ENCODE results near the gene BASP1. TPM values are rescaled to one million over a fixed set of nuclear protein-coding genes. Genes with fewer than 3 reads are reported as not detected.

BASP1 gene
- total and polyA plus RNA-seq, 2 experiments from 2014 or later: 87.5 to 114 TPM

DNA sequence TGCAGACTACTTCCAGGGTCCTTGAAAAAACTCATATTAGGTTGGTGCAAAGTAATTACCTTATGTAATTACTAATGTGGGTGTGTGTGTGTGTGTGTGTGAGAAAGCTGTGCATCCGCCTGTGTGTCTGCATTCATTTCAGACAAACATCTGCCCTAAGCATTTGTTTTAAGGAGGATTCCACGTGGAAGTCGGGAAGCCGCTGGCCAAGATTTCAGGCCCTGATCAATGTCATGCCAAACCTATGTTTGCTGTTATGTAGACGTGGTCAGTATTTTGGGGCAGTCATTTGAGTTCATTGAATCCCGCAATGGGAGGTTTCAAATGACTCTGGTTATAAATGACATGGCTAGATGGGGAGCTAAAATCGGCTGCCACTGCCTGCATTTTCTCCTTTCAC lies 33.6 kb upstream of the BASP1 start:
- H3K4me1 Mint-ChIP-seq: no peaks in the 10 kb centered on the region; the same call in 2 of the 3 replicates
- Histone ChIP-seq H3K79me2 (replicated peaks; ENCODE audit: insufficient read depth) (no peaks in the 10 kb centered on the region), H3K9me2 (ENCODE audit: insufficient read depth) (no peaks in the 10 kb centered on the region), H2AFZ (no peak overlapping the region), H3K36me3 (ENCODE audit: insufficient read depth) (no peaks in the 10 kb centered on the region), H3K4me3 (no peak overlapping the region), H3K4me1 (ENCODE audit: insufficient read depth) (no peaks in the 10 kb centered on the region), H3K27ac (ENCODE audit: low read depth) (no peak overlapping the region), H3K4me2 (no peak overlapping the region), H4K20me1 (replicated peaks; ENCODE audit: insufficient read depth) (no peaks in the 10 kb centered on the region), H3K27me3 (ENCODE audit: insufficient read depth) (no peaks in the 10 kb centered on the region), H3F3A (replicated peaks; ENCODE audit: low read depth) (no peaks in the 10 kb centered on the region)
- ATAC-seq (no peak), DNase-seq (ENCODE audit: low spot score) (no peak)
- H3K4me3 Mint-ChIP-seq: no peak overlapping the region
- no peaks in the 10 kb centered on the region; the same call in 2 of the 3 replicates for H3K9me3 Mint-ChIP-seq
- no peak overlapping the region for H3K27ac Mint-ChIP-seq
- no peaks in the 10 kb centered on the region; the same call in 2 of the 3 replicates for H3K36me3 Mint-ChIP-seq (ENCODE audit: low read depth)
- no peaks in the 10 kb centered on the region for H3K27me3 Mint-ChIP-seq (ENCODE audit: insufficient read depth, low read depth, poor library complexity)
- TF ChIP-seq REST (IDR thresholded peaks at IDR 0.05; ENCODE audit: unreplicated experiment) (no peak), ETS1 (IDR thresholded peaks at IDR 0.05) (no peak), ZNF462 (CRISPR knock-in tag; IDR thresholded peaks at IDR 0.05) (no peak), NANOG (IDR thresholded peaks at IDR 0.05; ENCODE audit: borderline replicate concordance) (no peak), ZNF114 (CRISPR knock-in tag; IDR thresholded peaks at IDR 0.05) (no peak), EZH2 (IDR thresholded peaks at IDR 0.05; ENCODE audit: low read depth, unreplicated experiment) (no peak), ZNF331 (CRISPR knock-in tag; IDR thresholded peaks at IDR 0.05; ENCODE audit: low read depth) (no peak), STAT1 (IDR thresholded peaks at IDR 0.05; ENCODE audit: unreplicated experiment) (no peak)

Data from GM23338 (cell line).